WTC11 (cell line): ENCODE measurements around the gene SLC2A9. TPM values are rescaled to one million over a fixed set of nuclear protein-coding genes. Genes with fewer than 3 reads are reported as not detected.

ENCODE experiments used
- ATAC-seq: fragments of 200-7000 bp; cut with Tn5 transposase; 2 replicates; pipeline ENCODE4 v1.10.0; 2021; ENCODE audit warnings: mild to moderate bottlenecking, moderate library complexity
- CTCF ChIA-PET: fragments of 300-600 bp; sonication (Branson Sonifier 250); formaldehyde crosslinking; loops from one replicate; lab custom pipeline; 2021; ENCODE audit warnings: antibody characterized with exemption; lab: Charles Lee
- POLR2A ChIA-PET: fragments of 350-600 bp; sonication (Branson Sonifier 250); formaldehyde crosslinking; loops from one replicate; lab custom pipeline; 2021; ENCODE audit warnings: antibody characterized with exemption; lab: Charles Lee
- DNase-seq: peaks from one replicate; pipeline ENCODE4 v3.0.0; 2021; ENCODE audit warnings: low spot score
- H3K27ac Mint-ChIP-seq: 2 replicates; pipeline ENCODE4 v1.8.0; 2021; ENCODE audit warnings: mixed read lengths
- H3K27me3 Mint-ChIP-seq: 2 replicates; pipeline ENCODE4 v1.8.0; 2021; ENCODE audit warnings: low read depth, mild to moderate bottlenecking, moderate library complexity, mixed read lengths
- H3K36me3 Mint-ChIP-seq: 2 replicates; pipeline ENCODE4 v1.8.0; 2021; ENCODE audit warnings: mixed read lengths
- H3K4me1 Mint-ChIP-seq: 2 replicates; pipeline ENCODE4 v1.8.0; 2022; ENCODE audit warnings: mixed read lengths
- H3K4me3 Mint-ChIP-seq: 2 replicates; pipeline ENCODE4 v1.8.0; 2021; ENCODE audit warnings: mild to moderate bottlenecking, moderate library complexity, mixed read lengths
- H3K9me3 Mint-ChIP-seq: 2 replicates; pipeline ENCODE4 v1.8.0; 2021; ENCODE audit warnings: mixed read lengths
- CREB1 ChIP-seq: sonication (generic); formaldehyde crosslinking; IDR thresholded peaks from 2 replicates; pipeline ENCODE4 v1.8.0; 2023; ENCODE audit warnings: mild to moderate bottlenecking, missing genetic modification reagents
- ELF4 ChIP-seq: sonication (generic); formaldehyde crosslinking; IDR thresholded peaks from 2 replicates; pipeline ENCODE4 v1.8.1; 2022; ENCODE audit warnings: low read depth, mild to moderate bottlenecking, moderate library complexity, missing genetic modification reagents
- FOXJ3 ChIP-seq: sonication (generic); formaldehyde crosslinking; IDR thresholded peaks from 2 replicates; pipeline ENCODE4 v1.9.0; 2021; ENCODE audit warnings: missing genetic modification reagents, mild to moderate bottlenecking, borderline replicate concordance
- FOXP1 ChIP-seq: sonication (generic); formaldehyde crosslinking; IDR thresholded peaks from 2 replicates; pipeline ENCODE4 v1.8.0; 2022; ENCODE audit warnings: missing genetic modification reagents, mild to moderate bottlenecking, moderate library complexity, borderline replicate concordance
- GRHL2 ChIP-seq: fragments of 250-450 bp; sonication (Bioruptor Pico); IDR thresholded peaks from 2 replicates; pipeline ENCODE4 v1.8.0; 2022; ENCODE audit warnings: mild to moderate bottlenecking, moderate library complexity; ENCODE audit not compliant: insufficient replicate concordance, severe bottlenecking
- GTF2I ChIP-seq: fragments of 250-450 bp; sonication (Bioruptor Pico); conservative IDR thresholded peaks from 2 replicates; pipeline ENCODE4 v1.4.0; 2021; ENCODE audit warnings: mild to moderate bottlenecking
- MYBL2 ChIP-seq: sonication (generic); formaldehyde crosslinking; IDR thresholded peaks from 2 replicates; pipeline ENCODE4 v1.8.1; 2023; ENCODE audit warnings: mild to moderate bottlenecking, moderate library complexity, missing genetic modification reagents
- NFYB ChIP-seq: sonication (generic); formaldehyde crosslinking; conservative IDR thresholded peaks from 2 replicates; pipeline ENCODE4 v1.8.0; 2022; ENCODE audit warnings: low read depth, missing genetic modification reagents
- total RNA-seq: library from RNA; stranded (reverse); gene quantifications from 3 replicates; pipeline ENCODE4 v1.2.3, GENCODE V29; 2021
- TF ChIP-seq, protein P1 (sequence below): fragments of 250-450 bp; sonication (Bioruptor Pico); IDR thresholded peaks from 2 replicates; pipeline ENCODE4 v1.9.0; 2021; ENCODE audit warnings: mild to moderate bottlenecking, borderline replicate concordance
- TF ChIP-seq, protein P2 (sequence below): sonication (generic); formaldehyde crosslinking; IDR thresholded peaks from 2 replicates; pipeline ENCODE4 v1.8.1; 2022; ENCODE audit warnings: mild to moderate bottlenecking, missing genetic modification reagents, moderate library complexity, borderline replicate concordance
- TF ChIP-seq, protein P3 (sequence below): fragments of 250-450 bp; sonication (Bioruptor Pico); IDR thresholded peaks from 2 replicates; pipeline ENCODE4 v1.9.0; 2021; ENCODE audit warnings: mild to moderate bottlenecking
- TF ChIP-seq, protein P4 (sequence below): sonication (generic); formaldehyde crosslinking; IDR thresholded peaks from 2 replicates; pipeline ENCODE4 v1.8.1; 2023; ENCODE audit warnings: mild to moderate bottlenecking, missing genetic modification reagents, moderate library complexity
- TF ChIP-seq, protein P5 (sequence below): sonication (generic); formaldehyde crosslinking; IDR thresholded peaks from 2 replicates; pipeline ENCODE4 v1.8.1; 2023; ENCODE audit warnings: mild to moderate bottlenecking, missing genetic modification reagents
- TF ChIP-seq, protein P6 (sequence below): sonication (generic); formaldehyde crosslinking; conservative IDR thresholded peaks from 2 replicates; pipeline ENCODE4 v1.8.1; 2022; ENCODE audit warnings: mild to moderate bottlenecking, missing genetic modification reagents

SLC2A9 gene
- total RNA-seq, 1 experiment from 2014 or later: not detected

DNA sequence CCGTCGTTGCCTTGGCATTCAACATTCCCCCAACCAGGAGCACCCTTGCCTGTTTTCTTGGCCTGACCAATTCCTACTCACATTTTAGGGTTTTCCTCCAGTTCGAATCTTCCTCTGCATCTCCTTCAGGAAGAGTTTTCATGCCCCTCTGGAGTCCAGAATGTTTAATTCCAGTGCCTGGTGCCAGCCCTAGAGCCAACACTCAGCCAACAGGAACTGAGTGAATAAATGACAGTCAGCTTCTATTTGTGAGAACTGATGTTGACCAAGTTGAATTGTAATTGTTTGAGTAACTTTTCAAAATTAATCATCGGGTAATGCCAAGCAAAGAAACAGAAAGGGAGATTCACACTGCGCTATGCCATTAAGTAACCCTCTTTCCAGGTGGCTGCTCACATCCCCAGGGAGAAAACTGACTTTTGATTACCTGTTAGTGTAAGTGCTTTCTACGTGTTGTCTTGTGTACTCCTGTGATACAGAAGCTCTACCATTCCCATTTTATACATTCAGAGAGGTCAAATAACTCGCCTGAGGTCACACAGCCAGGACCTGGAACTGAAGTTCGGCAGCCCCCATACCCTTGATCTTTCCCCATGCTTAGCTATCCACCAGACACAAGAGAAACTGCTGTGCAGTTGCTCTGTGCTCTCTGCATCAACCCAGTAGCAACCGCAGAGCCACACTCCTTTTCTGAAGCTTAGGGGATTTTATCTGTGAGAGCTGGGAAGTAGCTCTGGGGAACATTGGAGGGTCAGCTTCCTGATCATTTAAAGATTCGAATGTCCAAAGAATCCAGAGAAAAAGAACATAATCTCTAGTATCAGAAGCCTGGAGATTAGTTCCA, 19.0 kb upstream of the SLC2A9 start:
- Mint-ChIP-seq H3K4me3 (no peak overlapping the region), H3K4me1 (no peaks in the 10 kb centered on the region), H3K36me3 (peaks cover 7% of the 10 kb centered on the region; the same call in 1 of the 2 replicates), H3K27ac (no peak overlapping the region), H3K27me3 (no peaks in the 10 kb centered on the region; the same call in 1 of the 2 replicates), H3K9me3 (peaks cover 10% of the 10 kb centered on the region)
- TF ChIP-seq, protein P1, sequence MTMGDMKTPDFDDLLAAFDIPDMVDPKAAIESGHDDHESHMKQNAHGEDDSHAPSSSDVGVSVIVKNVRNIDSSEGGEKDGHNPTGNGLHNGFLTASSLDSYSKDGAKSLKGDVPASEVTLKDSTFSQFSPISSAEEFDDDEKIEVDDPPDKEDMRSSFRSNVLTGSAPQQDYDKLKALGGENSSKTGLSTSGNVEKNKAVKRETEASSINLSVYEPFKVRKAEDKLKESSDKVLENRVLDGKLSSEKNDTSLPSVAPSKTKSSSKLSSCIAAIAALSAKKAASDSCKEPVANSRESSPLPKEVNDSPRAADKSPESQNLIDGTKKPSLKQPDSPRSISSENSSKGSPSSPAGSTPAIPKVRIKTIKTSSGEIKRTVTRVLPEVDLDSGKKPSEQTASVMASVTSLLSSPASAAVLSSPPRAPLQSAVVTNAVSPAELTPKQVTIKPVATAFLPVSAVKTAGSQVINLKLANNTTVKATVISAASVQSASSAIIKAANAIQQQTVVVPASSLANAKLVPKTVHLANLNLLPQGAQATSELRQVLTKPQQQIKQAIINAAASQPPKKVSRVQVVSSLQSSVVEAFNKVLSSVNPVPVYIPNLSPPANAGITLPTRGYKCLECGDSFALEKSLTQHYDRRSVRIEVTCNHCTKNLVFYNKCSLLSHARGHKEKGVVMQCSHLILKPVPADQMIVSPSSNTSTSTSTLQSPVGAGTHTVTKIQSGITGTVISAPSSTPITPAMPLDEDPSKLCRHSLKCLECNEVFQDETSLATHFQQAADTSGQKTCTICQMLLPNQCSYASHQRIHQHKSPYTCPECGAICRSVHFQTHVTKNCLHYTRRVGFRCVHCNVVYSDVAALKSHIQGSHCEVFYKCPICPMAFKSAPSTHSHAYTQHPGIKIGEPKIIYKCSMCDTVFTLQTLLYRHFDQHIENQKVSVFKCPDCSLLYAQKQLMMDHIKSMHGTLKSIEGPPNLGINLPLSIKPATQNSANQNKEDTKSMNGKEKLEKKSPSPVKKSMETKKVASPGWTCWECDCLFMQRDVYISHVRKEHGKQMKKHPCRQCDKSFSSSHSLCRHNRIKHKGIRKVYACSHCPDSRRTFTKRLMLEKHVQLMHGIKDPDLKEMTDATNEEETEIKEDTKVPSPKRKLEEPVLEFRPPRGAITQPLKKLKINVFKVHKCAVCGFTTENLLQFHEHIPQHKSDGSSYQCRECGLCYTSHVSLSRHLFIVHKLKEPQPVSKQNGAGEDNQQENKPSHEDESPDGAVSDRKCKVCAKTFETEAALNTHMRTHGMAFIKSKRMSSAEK (CRISPR knock-in tag): no peak
- TF ChIP-seq, protein P2, sequence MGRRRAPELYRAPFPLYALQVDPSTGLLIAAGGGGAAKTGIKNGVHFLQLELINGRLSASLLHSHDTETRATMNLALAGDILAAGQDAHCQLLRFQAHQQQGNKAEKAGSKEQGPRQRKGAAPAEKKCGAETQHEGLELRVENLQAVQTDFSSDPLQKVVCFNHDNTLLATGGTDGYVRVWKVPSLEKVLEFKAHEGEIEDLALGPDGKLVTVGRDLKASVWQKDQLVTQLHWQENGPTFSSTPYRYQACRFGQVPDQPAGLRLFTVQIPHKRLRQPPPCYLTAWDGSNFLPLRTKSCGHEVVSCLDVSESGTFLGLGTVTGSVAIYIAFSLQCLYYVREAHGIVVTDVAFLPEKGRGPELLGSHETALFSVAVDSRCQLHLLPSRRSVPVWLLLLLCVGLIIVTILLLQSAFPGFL (CRISPR knock-in tag): no peak
- TF ChIP-seq NFYB (CRISPR knock-in tag): no peak
- DNase-seq (no peak), ATAC-seq (no peak)
- POLR2A ChIA-PET: no interaction called here
- CTCF ChIA-PET: interaction anchor here (1.1 kb wide), 1 partner anchor 25 kb away, joined by 6 read pairs; no protein-coding TSS in a partner anchor

DNA sequence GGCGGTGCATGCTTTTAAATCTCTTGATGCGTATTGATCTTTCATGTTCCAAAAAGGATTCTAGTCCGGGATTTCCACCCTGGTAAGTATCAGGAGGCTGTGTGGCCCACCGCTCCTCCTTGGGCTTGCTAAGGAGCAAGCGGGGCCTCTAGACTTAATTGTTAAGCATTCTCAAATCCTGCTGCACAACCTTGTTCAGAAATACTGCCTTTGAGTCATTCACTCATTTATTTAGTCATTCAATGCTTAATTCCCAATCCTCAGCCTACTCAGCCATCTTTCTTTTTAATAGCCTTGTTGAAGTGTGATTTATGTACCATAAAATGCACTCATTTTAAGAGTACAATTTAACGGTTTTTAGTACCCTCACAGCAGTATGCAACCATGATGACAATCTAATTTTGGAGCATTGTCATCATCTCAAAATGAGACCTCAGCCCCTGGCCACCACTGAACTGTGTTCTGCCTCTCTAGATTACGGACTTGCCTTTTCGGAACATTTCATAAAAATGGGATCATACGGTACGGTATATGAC, 15.6 kb upstream of the SLC2A9 start:
- H3K9me3 Mint-ChIP-seq: no peaks in the 10 kb centered on the region
- no peak for DNase-seq
- ATAC-seq: no peak
- H3K4me3 Mint-ChIP-seq: no peak overlapping the region
- H3K4me1 Mint-ChIP-seq: 0 out of 2 replicates have a peak, but pooled peaks cover 1% of the 10 kb centered on the region
- H3K36me3 Mint-ChIP-seq: no peaks in the 10 kb centered on the region
- TF ChIP-seq FOXP1 (CRISPR knock-in tag) (no peak), GRHL2 (CRISPR knock-in tag) (no peak), CREB1 (no peak), MYBL2 (CRISPR knock-in tag) (no peak), ELF4 (CRISPR knock-in tag) (no peak), GTF2I (no peak), FOXJ3 (CRISPR knock-in tag) (no peak)
- TF ChIP-seq, protein P3, sequence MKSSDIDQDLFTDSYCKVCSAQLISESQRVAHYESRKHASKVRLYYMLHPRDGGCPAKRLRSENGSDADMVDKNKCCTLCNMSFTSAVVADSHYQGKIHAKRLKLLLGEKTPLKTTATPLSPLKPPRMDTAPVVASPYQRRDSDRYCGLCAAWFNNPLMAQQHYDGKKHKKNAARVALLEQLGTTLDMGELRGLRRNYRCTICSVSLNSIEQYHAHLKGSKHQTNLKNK: no peak
- TF ChIP-seq, protein P4, sequence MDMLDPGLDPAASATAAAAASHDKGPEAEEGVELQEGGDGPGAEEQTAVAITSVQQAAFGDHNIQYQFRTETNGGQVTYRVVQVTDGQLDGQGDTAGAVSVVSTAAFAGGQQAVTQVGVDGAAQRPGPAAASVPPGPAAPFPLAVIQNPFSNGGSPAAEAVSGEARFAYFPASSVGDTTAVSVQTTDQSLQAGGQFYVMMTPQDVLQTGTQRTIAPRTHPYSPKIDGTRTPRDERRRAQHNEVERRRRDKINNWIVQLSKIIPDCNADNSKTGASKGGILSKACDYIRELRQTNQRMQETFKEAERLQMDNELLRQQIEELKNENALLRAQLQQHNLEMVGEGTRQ (CRISPR knock-in tag): no peak
- TF ChIP-seq, protein P5, sequence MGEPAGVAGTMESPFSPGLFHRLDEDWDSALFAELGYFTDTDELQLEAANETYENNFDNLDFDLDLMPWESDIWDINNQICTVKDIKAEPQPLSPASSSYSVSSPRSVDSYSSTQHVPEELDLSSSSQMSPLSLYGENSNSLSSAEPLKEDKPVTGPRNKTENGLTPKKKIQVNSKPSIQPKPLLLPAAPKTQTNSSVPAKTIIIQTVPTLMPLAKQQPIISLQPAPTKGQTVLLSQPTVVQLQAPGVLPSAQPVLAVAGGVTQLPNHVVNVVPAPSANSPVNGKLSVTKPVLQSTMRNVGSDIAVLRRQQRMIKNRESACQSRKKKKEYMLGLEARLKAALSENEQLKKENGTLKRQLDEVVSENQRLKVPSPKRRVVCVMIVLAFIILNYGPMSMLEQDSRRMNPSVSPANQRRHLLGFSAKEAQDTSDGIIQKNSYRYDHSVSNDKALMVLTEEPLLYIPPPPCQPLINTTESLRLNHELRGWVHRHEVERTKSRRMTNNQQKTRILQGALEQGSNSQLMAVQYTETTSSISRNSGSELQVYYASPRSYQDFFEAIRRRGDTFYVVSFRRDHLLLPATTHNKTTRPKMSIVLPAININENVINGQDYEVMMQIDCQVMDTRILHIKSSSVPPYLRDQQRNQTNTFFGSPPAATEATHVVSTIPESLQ (CRISPR knock-in tag): no peak
- TF ChIP-seq, protein P6, sequence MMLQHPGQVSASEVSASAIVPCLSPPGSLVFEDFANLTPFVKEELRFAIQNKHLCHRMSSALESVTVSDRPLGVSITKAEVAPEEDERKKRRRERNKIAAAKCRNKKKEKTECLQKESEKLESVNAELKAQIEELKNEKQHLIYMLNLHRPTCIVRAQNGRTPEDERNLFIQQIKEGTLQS (CRISPR knock-in tag): no peak
- ChIA-PET POLR2A (no interaction called here), CTCF (no interaction called here)
- H3K27me3 Mint-ChIP-seq: no peaks in the 10 kb centered on the region; the same call in 1 of the 2 replicates
- H3K27ac Mint-ChIP-seq: no peak overlapping the region
